ENCODE measurements around the gene ZNF580. TPM values are rescaled to one million over a fixed set of nuclear protein-coding genes. Genes with fewer than 3 reads are reported as not detected.

ZNF580 gene
- total and polyA plus RNA-seq, 2 of the 13 experiments (the other 11 are each of a cell fraction or from before 2014, with no cell fraction given): 4.4 to 6.0 TPM

DNA sequence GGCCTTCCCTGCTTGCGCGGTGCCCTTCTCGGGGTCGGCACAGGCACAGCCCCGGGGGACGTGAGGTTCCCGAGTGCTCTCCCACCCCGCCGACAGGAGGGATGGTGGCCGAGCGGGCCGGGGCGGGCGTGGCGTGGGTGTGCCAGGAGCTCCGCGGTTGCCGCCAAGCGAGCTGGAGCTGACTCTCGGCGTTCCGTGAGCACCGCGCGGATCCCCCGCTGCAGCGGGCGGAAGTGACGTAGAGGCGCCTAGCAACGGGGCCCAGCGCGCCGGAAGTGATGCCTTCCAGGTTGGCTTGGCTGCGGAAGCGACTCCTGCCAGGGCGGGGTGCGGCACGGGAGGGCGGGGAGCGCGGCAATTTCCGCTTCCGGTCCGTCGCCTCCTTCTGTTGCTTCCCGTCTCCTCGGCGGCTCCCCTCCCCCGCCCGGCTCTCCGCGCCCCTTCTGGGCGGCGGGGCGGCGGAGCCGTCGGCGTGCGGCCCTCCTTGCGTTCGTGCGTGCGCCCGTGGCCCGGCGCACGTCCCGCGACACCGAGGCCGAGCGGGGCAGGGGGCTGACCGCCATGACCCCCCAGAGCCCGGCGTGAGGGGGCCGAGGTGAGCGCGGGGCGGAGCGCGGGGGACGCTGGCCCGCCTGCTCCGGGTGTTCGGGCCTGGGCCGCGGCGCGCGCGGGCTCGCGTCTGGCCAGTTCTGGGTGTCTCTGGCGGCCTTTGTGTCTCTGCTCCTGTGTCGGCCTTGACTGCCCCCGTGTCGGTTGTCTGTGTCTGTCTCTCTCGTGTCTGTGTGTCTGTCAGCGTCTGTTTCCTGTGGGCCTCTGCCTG lies 34.2 kb downstream of the ZNF580 start, which contains the start of gene EPN1 (continued):
- TF ChIP-seq, protein P1, sequence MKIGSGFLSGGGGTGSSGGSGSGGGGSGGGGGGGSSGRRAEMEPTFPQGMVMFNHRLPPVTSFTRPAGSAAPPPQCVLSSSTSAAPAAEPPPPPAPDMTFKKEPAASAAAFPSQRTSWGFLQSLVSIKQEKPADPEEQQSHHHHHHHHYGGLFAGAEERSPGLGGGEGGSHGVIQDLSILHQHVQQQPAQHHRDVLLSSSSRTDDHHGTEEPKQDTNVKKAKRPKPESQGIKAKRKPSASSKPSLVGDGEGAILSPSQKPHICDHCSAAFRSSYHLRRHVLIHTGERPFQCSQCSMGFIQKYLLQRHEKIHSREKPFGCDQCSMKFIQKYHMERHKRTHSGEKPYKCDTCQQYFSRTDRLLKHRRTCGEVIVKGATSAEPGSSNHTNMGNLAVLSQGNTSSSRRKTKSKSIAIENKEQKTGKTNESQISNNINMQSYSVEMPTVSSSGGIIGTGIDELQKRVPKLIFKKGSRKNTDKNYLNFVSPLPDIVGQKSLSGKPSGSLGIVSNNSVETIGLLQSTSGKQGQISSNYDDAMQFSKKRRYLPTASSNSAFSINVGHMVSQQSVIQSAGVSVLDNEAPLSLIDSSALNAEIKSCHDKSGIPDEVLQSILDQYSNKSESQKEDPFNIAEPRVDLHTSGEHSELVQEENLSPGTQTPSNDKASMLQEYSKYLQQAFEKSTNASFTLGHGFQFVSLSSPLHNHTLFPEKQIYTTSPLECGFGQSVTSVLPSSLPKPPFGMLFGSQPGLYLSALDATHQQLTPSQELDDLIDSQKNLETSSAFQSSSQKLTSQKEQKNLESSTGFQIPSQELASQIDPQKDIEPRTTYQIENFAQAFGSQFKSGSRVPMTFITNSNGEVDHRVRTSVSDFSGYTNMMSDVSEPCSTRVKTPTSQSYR (CRISPR knock-in tag; IDR thresholded peaks at IDR 0.05; ENCODE audit: borderline replicate concordance): peak; percentile 85; the same call in 1 of the 2 replicates
- TF ChIP-seq, protein P2, sequence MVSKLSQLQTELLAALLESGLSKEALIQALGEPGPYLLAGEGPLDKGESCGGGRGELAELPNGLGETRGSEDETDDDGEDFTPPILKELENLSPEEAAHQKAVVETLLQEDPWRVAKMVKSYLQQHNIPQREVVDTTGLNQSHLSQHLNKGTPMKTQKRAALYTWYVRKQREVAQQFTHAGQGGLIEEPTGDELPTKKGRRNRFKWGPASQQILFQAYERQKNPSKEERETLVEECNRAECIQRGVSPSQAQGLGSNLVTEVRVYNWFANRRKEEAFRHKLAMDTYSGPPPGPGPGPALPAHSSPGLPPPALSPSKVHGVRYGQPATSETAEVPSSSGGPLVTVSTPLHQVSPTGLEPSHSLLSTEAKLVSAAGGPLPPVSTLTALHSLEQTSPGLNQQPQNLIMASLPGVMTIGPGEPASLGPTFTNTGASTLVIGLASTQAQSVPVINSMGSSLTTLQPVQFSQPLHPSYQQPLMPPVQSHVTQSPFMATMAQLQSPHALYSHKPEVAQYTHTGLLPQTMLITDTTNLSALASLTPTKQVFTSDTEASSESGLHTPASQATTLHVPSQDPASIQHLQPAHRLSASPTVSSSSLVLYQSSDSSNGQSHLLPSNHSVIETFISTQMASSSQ (IDR thresholded peaks at IDR 0.05; ENCODE audit: low read depth): no peak
- TF ChIP-seq, protein P2 (CRISPR knock-in tag; IDR thresholded peaks at IDR 0.05; ENCODE audit: borderline replicate concordance): peak; percentile 64; the same call in 1 of the 2 replicates
- TF ChIP-seq SYNCRIP (IDR thresholded peaks at IDR 0.05; ENCODE audit: insufficient read depth, low read depth, low read length) (no peak), TFDP1 (CRISPR knock-in tag; IDR thresholded peaks at IDR 0.05; ENCODE audit: borderline replicate concordance) (0 out of 2 replicates have a peak, but pooled peaks have one; percentile 41), ZNF530 (CRISPR knock-in tag; IDR thresholded peaks at IDR 0.05; ENCODE audit: low read depth) (no peak), KDM2A (CRISPR knock-in tag; IDR thresholded peaks at IDR 0.05; ENCODE audit: borderline replicate concordance, low read depth) (peak; percentile 100), SMYD3 (CRISPR knock-in tag; IDR thresholded peaks at IDR 0.05) (no peak), CAMTA2 (CRISPR knock-in tag; IDR thresholded peaks at IDR 0.05; ENCODE audit: borderline replicate concordance) (no peak), POGZ (CRISPR knock-in tag; IDR thresholded peaks at IDR 0.05) (no peak), ZNF143 (CRISPR knock-in tag; IDR thresholded peaks at IDR 0.05) (0 out of 2 replicates have a peak, but pooled peaks have one; percentile 31), ZNF317 (CRISPR knock-in tag; IDR thresholded peaks at IDR 0.05) (no peak), ZNF878 (CRISPR knock-in tag; IDR thresholded peaks at IDR 0.05) (no peak), ZNF670 (CRISPR knock-in tag; IDR thresholded peaks at IDR 0.05; ENCODE audit: borderline replicate concordance) (peak; percentile 65; the same call in 1 of the 2 replicates)
- TF ChIP-seq, protein P3, sequence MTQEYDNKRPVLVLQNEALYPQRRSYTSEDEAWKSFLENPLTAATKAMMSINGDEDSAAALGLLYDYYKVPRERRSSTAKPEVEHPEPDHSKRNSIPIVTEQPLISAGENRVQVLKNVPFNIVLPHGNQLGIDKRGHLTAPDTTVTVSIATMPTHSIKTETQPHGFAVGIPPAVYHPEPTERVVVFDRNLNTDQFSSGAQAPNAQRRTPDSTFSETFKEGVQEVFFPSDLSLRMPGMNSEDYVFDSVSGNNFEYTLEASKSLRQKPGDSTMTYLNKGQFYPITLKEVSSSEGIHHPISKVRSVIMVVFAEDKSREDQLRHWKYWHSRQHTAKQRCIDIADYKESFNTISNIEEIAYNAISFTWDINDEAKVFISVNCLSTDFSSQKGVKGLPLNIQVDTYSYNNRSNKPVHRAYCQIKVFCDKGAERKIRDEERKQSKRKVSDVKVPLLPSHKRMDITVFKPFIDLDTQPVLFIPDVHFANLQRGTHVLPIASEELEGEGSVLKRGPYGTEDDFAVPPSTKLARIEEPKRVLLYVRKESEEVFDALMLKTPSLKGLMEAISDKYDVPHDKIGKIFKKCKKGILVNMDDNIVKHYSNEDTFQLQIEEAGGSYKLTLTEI (CRISPR knock-in tag; conservative IDR thresholded peaks at IDR 0.05): no peak
- TF ChIP-seq, protein P4, sequence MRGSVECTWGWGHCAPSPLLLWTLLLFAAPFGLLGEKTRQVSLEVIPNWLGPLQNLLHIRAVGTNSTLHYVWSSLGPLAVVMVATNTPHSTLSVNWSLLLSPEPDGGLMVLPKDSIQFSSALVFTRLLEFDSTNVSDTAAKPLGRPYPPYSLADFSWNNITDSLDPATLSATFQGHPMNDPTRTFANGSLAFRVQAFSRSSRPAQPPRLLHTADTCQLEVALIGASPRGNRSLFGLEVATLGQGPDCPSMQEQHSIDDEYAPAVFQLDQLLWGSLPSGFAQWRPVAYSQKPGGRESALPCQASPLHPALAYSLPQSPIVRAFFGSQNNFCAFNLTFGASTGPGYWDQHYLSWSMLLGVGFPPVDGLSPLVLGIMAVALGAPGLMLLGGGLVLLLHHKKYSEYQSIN (CRISPR knock-in tag; IDR thresholded peaks at IDR 0.05; ENCODE audit: borderline replicate concordance): no peak
